HAP-1 (cell line): ENCODE measurements around the gene RAPGEF2.

Experiments used
- DNase-seq, 2 experiments: peaks; one replicate each; pipeline ENCODE4 v3.0.0-alpha.2; 2016 to 2020; ENCODE audit warnings: low spot score in 2 of 2
- H3K27me3 ChIP-seq: fragments of 250-450 bp; sonication (Bioruptor Pico); 2 replicates; pipeline ENCODE4 v1.5.1; 2020; ENCODE audit warnings: low read depth, mild to moderate bottlenecking, moderate library complexity
- H3K36me3 ChIP-seq: fragments of 250-450 bp; sonication (Bioruptor Pico); replicated peaks from 2 replicates; pipeline ENCODE4 v1.5.1; 2020; ENCODE audit warnings: mild to moderate bottlenecking
- H3K4me1 ChIP-seq: fragments of 250-450 bp; sonication (Bioruptor Pico); 2 replicates; pipeline ENCODE4 v1.5.1; 2020; ENCODE audit warnings: mild to moderate bottlenecking
- H3K4me3 ChIP-seq: fragments of 250-450 bp; sonication (Bioruptor Pico); 2 replicates; pipeline ENCODE4 v1.5.1; 2020; ENCODE audit warnings: mild to moderate bottlenecking, moderate library complexity
- H3K9me3 ChIP-seq: fragments of 250-450 bp; sonication (Bioruptor Pico); 2 replicates; pipeline ENCODE4 v1.5.1; 2020; ENCODE audit warnings: mild to moderate bottlenecking, moderate library complexity
- in situ Hi-C: fragments of 300-500 bp; cut with MboI; formaldehyde crosslinking; loops from 3 replicates; pipeline ENCODE4 v1.14.3; 2020; ENCODE audit warnings: low sequenced_read_pairs, inconsistent platforms, mixed read lengths

The RAPGEF2 gene

DNA sequence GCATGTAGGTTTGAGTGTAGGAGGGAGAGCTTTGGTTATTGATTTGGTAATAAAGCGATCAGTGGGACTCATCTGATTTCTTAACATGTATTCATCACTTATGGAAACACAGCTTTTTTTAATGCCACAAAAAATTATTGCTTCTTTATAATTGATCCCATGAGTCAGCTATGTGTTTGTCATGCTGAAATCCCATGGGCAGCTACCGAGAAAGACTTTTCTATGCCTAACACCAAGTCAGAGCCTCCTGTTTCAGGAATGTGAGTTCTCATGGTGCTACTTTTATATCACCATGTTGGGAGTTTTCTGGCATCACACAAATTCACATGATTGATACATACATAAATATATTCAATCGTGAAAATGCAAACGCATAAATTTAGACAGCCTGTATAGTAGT, 165.7 kb downstream of the RAPGEF2 start:
- peaks cover 7% of the 10 kb centered on the region; the same call in 1 of the 2 replicates for H3K4me1 ChIP-seq
- no peak for DNase-seq
- H3K27me3 ChIP-seq, result no peaks in the 10 kb centered on the region
- in situ Hi-C loops, result no loop called here
- no peak overlapping the region for H3K4me3 ChIP-seq
- H3K36me3 ChIP-seq, result no peaks in the 10 kb centered on the region
- H3K9me3 ChIP-seq, result no peaks in the 10 kb centered on the region

DNA sequence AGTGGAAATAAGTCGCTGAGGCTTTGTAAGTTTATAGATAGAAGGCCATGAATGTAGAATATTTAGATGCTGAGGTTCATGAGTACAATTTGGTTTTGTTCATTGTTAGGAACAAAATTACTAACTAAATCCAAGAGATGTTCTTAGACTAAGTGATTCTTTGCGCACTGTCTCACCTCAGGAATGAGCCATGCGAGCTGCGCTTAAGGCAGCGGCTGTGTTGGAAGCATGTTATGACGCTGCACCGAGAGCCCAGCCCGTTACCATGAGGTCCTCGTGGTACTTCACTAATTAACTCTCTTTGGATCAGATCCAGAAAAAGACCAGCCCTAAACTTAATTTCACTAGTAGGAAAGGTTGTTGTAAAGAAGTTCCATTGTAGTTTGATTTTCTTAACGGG, 166.2 kb downstream of the RAPGEF2 start:
- no peaks in the 10 kb centered on the region for H3K27me3 ChIP-seq
- in situ Hi-C loops, result no loop called here
- peaks cover 11% of the 10 kb centered on the region; the same call in 1 of the 2 replicates for H3K4me1 ChIP-seq
- no peak overlapping the region for H3K4me3 ChIP-seq
- H3K36me3 ChIP-seq, result no peaks in the 10 kb centered on the region
- no peaks in the 10 kb centered on the region for H3K9me3 ChIP-seq
- no peak for DNase-seq

GRCh38 chr4:159269956-159270355, 167.1 kb downstream of the RAPGEF2 start:
- no peaks in the 10 kb centered on the region for H3K36me3 ChIP-seq
- no peaks in the 10 kb centered on the region for H3K27me3 ChIP-seq
- no peak for DNase-seq
- H3K4me1 ChIP-seq, result peaks cover 11% of the 10 kb centered on the region; the same call in 1 of the 2 replicates
- no peaks in the 10 kb centered on the region for H3K9me3 ChIP-seq
- H3K4me3 ChIP-seq, result no peak overlapping the region
- in situ Hi-C loops, result no loop called here

- in situ Hi-C loops, result no loop called here
- Histone ChIP-seq H3K27me3 (no peaks in the 10 kb centered on the region), H3K36me3 (no peaks in the 10 kb centered on the region), H3K4me3 (no peak overlapping the region), H3K9me3 (no peaks in the 10 kb centered on the region), H3K4me1 (peaks cover 11% of the 10 kb centered on the region; the same call in 1 of the 2 replicates)
- no peak for DNase-seq
Observed at GRCh38 chr4:159271856-159272255, 169.0 kb downstream of the RAPGEF2 start.

GRCh38 chr4:159272273-159273140, 169.6 kb downstream of the RAPGEF2 start:
- Histone ChIP-seq H3K4me3 (no peak overlapping the region), H3K9me3 (no peaks in the 10 kb centered on the region), H3K27me3 (no peaks in the 10 kb centered on the region), H3K4me1 (peaks cover 11% of the 10 kb centered on the region; the same call in 1 of the 2 replicates), H3K36me3 (no peaks in the 10 kb centered on the region)
- no peak for DNase-seq
- in situ Hi-C loops, result no loop called here

DNA sequence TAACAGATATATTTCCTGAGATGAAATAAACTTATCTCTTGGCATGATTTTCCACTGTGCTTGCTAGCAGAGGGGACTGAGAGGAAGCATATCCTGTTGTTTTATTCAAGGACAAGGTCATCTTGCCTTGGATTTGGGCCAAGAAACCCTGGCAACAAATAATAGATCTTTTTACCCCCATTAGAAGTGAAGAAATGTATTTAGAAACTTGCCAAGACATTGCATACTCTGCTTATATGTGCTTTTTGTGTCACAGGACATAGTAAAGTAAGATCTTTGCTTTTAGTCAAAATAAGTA, 170.2 kb downstream of the RAPGEF2 start:
- no peak overlapping the region for H3K4me3 ChIP-seq
- no peaks in the 10 kb centered on the region for H3K27me3 ChIP-seq
- H3K36me3 ChIP-seq, result no peaks in the 10 kb centered on the region
- no peaks in the 10 kb centered on the region for H3K9me3 ChIP-seq
- peaks cover 11% of the 10 kb centered on the region; the same call in 1 of the 2 replicates for H3K4me1 ChIP-seq
- DNase-seq, result no peak
- in situ Hi-C loops, result no loop called here

DNA sequence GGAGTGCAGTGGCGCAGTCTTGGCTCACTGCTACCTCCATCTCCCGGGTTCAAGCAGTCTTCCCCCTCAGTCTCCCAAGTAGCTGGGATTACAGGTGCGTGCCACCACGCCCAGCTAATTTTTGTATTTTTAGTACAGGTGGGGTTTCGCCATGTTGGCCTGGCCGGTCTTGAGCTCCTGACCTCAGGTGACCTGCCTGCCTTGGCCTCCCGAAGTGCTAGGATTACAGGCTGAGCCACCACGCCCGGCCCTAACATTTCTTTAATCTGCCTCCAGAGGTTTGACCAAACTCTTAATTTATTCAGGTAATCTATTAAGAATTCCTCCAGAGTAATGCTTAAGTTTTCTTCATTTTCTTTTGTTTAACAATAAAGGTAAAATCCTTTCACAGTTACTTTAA, 171.0 kb downstream of the RAPGEF2 start:
- H3K4me3 ChIP-seq, result no peak overlapping the region
- no peaks in the 10 kb centered on the region for H3K36me3 ChIP-seq
- in situ Hi-C loops, result no loop called here
- H3K4me1 ChIP-seq, result peaks cover 11% of the 10 kb centered on the region; the same call in 1 of the 2 replicates
- H3K9me3 ChIP-seq, result no peaks in the 10 kb centered on the region
- H3K27me3 ChIP-seq, result no peaks in the 10 kb centered on the region
- DNase-seq, result no peak

DNA sequence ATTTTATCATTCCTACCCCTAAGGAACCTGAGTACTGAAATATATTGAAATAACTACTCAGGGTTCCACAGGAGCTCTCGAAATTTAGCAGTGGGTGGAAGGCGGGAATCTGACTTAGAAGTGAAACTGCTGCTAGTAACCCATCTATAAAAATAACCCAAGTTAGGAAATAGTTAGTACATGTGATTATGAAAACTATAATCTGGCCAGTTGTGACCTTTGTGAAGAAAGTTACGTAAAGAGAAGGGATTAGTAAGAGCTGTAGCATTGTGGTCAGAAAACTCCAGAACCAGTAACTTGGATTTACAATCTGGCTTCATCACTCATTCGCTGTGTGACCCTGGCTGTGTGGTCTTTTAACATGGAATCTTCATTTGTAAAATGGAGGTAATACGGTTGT, 175.5 kb downstream of the RAPGEF2 start:
- Histone ChIP-seq H3K9me3 (no peaks in the 10 kb centered on the region), H3K27me3 (no peaks in the 10 kb centered on the region), H3K36me3 (no peaks in the 10 kb centered on the region), H3K4me1 (peaks cover 5% of the 10 kb centered on the region; the same call in 1 of the 2 replicates), H3K4me3 (no peak overlapping the region)
- no peak for DNase-seq
- in situ Hi-C loops, result no loop called here

- no peak overlapping the region for H3K4me3 ChIP-seq
- no peaks in the 10 kb centered on the region for H3K27me3 ChIP-seq
- no peak for DNase-seq
- no peaks in the 10 kb centered on the region for H3K9me3 ChIP-seq
- 0 out of 2 replicates have a peak, but pooled peaks cover 4% of the 10 kb centered on the region for H3K4me1 ChIP-seq
- in situ Hi-C loops, result no loop called here
- H3K36me3 ChIP-seq, result no peaks in the 10 kb centered on the region
Observed at GRCh38 chr4:159279084-159279483, 176.2 kb downstream of the RAPGEF2 start.

DNA sequence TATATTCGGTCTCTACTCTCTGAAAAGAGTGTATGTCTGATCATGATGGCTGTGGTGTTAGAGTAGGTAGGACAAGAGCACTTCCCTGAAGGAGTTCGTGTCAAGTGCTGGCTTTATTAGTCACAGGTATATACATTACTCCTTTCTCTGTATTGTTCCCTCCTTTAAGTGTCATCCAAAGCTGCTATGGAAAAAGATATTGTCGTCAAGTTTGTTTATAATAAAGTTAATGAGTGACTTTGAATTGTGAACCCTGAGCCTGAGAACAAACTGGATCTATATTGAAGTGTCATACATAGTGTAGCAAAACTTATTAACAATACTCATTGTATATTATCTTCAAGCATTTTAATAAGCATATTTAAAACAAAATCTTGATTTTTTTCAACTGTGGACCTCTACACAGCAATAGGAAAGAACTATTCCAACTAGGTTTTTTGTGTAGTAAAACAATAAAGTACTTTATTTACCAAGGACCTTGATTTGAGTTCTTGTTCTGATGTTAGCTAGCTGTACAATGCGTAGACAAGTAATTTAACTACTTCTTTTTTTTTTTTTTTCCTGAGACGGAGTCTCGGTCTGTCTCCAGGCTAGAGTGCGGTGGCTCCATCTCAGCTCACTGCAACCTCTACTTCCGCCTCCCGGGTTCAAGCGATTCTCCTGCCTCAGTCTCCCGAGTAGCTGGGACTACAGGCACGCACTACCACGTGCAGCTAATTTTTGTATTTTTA, 177.7 kb downstream of the RAPGEF2 start:
- 0 out of 2 replicates have a peak, but pooled peaks cover 4% of the 10 kb centered on the region for H3K4me1 ChIP-seq
- no peaks in the 10 kb centered on the region for H3K27me3 ChIP-seq
- no peaks in the 10 kb centered on the region for H3K36me3 ChIP-seq
- H3K9me3 ChIP-seq, result no peaks in the 10 kb centered on the region
- no peak for DNase-seq
- H3K4me3 ChIP-seq, result no peak overlapping the region
- in situ Hi-C loops, result no loop called here

DNA sequence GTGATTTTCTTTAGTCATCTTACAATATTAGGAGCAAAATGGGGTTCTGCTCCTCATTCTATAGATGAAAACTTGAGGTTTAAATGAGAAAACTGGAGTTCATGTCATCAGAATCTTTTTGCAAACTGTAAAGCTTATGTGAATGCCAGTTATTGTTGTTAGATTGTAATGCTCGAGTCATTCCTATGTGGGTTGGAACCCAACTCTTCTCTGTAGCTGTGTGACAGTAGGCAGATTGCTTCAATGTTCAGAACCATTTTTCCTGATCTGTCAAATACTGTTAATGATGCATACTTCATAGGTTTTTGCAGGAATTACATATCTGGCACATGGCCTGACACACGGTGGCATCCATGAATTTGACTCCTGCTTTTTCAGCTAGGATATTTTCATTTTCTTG, 178.9 kb downstream of the RAPGEF2 start:
- Histone ChIP-seq H3K4me1 (0 out of 2 replicates have a peak, but pooled peaks cover 4% of the 10 kb centered on the region), H3K36me3 (no peaks in the 10 kb centered on the region), H3K27me3 (no peaks in the 10 kb centered on the region), H3K9me3 (no peaks in the 10 kb centered on the region), H3K4me3 (no peak overlapping the region)
- in situ Hi-C loops, result no loop called here
- no peak for DNase-seq

DNA sequence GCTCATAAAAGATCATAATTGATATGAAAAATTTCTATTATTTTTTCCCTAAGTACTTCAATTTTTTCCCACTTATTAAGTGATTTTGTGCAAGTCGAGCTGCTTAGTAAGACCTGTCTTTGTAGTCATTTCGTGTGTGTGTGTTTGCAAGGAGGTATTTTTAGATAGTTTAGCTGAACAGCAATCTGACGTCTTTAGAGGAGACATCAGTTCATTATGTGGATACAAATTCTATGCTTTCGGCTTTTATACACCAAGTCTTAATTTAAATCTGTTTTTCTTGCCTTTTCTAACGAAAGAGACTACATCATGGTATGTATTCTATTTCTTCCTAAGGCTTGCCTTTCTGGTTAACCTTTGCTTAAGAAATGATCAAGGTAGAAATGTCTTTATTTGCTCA, 179.4 kb downstream of the RAPGEF2 start:
- no peaks in the 10 kb centered on the region for H3K27me3 ChIP-seq
- no peak overlapping the region for H3K4me3 ChIP-seq
- H3K9me3 ChIP-seq, result no peaks in the 10 kb centered on the region
- H3K4me1 ChIP-seq, result 0 out of 2 replicates have a peak, but pooled peaks cover 4% of the 10 kb centered on the region
- no peaks in the 10 kb centered on the region for H3K36me3 ChIP-seq
- DNase-seq, result no peak
- in situ Hi-C loops, result no loop called here

DNA sequence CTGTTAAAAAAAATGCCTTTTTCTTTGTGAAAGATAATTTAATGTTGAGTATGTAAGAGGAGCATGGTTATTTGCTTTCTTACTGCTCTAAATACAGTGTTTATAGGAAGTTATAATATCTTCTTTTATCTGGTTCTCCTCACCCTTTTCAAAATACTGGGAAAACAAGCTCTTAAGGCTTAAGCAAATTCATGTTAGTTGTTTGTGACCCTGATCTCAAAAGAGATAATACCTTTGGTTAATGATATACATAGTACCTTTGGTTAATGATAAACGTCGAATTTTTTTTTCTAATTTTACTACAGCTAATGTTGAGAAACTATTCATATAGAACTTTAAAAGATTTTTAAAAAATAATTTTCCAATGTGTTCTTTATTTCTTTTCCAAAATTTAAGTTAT, 180.1 kb downstream of the RAPGEF2 start:
- Histone ChIP-seq H3K36me3 (no peaks in the 10 kb centered on the region), H3K4me1 (0 out of 2 replicates have a peak, but pooled peaks cover 4% of the 10 kb centered on the region), H3K4me3 (no peak overlapping the region), H3K9me3 (no peaks in the 10 kb centered on the region), H3K27me3 (no peaks in the 10 kb centered on the region)
- no peak for DNase-seq
- in situ Hi-C loops, result no loop called here

DNA sequence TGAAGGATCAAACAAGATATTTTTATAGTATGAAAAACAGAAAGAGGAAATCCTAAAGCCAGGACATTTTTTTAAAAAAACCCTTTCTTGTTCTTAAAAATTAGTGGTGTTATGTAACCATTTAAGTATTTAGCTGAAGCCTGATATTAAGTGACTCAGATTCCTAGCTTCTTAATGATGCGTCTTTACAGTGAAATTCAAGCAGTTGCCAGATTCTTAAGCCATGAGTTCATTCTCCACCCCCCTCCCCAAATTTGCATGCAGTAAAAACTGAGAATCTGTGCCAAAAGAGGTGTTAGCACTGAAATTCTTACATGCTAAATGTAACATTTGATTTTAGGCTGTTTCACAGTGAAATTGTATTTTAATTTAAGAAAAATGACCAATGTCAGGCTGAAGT, 180.8 kb downstream of the RAPGEF2 start:
- Histone ChIP-seq H3K4me1 (0 out of 2 replicates have a peak, but pooled peaks cover 4% of the 10 kb centered on the region), H3K9me3 (no peaks in the 10 kb centered on the region), H3K4me3 (no peak overlapping the region), H3K27me3 (no peaks in the 10 kb centered on the region), H3K36me3 (no peaks in the 10 kb centered on the region)
- in situ Hi-C loops, result no loop called here
- DNase-seq, result no peak
